Embryonic facial prominence (tissue), 1 donor: ENCODE data around the gene DCTN2.

Experiments used
- DNase-seq: peaks from one replicate; pipeline ENCODE4 v3.0.0-alpha.2; 2016; ENCODE audit errors: extremely low spot score

DCTN2 gene

GRCh38 chr12:57491393-57492280, 55.4 kb downstream of the DCTN2 start:
- no peak for DNase-seq

GRCh38 chr12:57490126-57490525, 56.9 kb downstream of the DCTN2 start:
- DNase-seq = no peak

DNA sequence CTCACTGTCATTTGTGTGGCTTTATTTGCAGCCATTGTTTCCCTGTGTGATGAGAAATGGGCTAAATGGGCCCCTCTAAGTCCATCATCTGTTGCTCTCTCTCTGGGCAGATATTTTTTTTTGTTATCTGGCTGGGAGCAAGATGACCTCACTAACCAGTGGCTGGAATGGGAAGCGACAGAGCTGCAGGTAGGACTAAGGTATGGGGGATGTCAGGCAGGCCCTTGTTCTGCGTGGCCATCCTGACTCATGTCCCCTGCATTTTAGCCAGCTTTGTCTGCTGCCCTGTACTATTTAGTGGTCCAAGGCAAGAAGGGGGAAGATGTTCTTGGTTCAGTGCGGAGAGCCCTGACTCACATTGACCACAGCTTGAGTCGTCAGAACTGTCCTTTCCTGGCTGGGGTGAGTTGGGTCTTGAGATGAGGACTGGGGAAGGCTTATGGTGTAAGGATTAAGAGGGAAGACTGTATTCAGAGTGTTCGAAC, 57.8 kb downstream of the DCTN2 start:
- DNase-seq = no peak

DNA sequence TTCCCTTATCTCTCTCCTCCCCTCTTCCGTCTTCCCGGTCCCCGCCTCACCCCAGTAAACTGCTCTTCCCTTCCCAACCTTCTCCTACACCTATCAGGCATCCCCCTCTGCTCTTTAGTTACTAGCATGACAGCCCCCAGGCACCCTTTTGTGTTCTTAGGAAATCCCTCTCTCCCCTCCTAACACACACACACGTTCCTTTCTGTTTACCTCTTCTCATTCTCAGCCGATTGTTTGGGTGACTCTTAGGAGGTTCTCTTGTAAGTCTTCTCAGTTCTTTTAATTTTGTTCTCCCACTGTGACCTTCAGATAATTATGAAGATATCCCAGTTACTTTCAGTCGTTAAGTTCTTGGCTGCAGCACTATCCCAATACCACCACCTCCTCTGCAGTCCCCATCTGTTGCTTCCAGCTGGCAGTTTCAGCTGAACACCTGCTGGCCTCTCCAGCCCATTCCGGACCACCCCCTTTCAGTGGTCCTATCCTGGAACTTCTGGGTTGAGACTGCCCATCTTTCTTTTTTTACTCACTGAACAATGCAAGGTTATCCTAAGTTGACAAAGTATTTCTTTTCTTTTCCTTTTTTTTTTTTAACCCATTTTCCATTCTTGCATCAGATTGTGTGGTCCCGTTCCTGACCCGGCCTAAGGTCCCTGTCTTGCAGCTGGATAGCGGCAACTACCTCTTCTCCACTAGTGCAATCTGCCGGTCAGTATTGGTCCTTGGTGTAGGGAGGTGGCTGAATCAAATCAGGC, 58.4 kb downstream of the DCTN2 start:
- DNase-seq = no peak

DNA sequence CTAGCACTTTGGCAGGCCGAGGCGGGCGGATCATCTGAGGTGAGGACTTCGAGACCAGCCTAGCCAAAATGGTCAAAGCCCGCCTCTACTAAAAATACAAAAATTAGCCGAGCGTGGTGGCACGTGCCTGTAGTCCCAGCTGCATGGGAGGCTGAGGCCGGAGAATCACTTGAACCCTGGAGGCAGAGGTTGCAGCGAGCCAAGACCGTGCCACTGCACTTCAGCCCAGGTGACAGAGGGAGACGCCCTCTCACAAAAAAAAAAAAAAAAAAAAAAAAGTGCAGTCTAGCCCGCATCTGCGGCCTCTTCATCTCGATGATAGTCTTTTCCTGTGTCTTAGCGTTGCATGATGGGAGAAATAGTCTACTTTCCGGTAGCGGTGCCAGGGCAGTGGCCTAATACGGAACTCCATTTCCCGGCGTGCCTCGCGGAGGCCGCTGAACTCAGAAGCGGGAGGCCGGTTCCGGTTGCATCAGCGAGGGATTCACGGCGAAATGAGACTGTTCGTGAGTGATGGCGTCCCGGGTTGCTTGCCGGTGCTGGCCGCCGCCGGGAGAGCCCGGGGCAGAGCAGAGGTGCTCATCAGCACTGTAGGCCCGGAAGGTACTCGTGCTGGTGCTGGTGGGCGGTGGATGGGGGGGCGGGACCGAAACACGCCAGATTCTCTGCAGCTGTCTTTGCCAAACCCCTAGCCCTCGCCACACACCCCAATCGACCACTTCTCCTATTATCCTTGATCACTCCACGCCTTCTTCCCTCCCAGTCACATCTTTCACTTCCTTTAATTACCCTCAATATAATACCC, 59.2 kb downstream of the DCTN2 start, which contains the start of gene MARS1:
TSS of gene MARS1 (plus strand) at position 472 of the 805 bp plus-strand sequence. CDS start at position 495, 23 bp downstream.
- peak; percentile 91 for DNase-seq

DNA sequence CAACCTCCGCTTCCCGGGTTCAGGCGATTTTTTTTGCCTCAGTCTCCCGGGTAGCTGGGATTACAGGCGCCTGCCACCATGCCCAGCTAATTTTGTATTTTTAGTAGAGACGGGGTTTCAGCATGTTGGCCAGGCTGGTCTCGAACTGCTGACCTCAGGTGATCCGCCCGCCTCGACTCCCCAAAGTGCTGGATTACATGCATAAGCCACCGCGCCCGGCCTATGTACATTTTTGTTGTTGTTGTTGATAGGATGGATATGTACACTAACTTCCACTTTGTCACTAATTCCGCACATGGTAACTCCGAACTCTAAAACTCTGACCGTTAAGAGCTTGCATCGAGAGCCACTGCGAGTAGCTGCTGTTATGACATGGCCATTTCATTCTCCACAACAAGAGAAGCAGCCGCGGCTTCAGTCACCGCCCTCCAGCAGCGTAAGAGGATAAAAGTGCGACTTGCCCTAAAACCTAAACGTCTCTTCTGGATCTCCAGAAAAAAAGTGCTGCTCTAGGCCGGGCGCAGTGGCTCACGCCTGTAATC, 59.9 kb downstream of the DCTN2 start:
- DNase-seq = no peak

- no peak for DNase-seq
Observed at GRCh38 chr12:57485695-57486094, 61.3 kb downstream of the DCTN2 start.

DNA sequence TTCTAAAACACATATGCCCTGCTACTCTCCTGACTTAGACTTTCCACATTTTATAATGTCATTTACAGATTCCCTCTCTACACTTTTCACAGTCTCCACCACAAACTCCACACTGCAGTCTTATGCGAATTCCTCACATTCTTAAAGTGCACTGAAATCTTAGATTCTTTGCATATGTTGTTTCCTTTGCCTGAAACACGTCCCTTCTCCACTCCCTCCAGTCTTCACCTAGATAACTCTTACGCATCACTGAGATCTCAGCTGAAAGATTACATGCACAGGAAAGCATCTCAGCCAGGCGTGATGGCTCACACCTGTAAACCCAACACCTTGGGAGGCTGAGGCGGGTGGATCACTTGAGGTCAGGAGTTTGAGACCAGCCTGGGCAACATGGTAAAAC, 63.5 kb downstream of the DCTN2 start:
- DNase-seq = no peak

DNA sequence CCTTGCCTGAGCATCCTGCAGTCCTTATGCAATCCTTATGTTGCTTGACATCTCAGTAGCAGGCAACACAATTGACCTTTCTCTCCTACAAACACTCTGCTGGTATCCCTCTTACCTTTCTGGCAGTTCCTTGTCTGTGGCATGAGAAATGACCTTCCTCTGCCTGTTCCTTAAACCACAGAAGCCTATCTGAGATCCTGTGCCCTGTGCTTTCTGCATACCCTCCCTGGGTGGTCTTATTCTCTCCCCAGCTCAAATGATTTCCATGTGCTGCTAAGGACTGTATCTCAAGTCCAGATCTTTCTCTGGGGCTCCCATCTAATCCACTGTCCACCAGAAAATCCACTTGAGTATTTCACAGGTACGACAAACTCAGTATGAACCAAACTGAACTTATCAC, 65.3 kb downstream of the DCTN2 start:
- no peak for DNase-seq
